ENCODE results near the gene CRYGN.

CRYGN gene

GRCh38 chr7:151456782-151457181 is 16.8 kb upstream of the CRYGN start:
- H3K4me2 ChIP-seq (ENCODE audit: low read length): no peak overlapping the region
- H3K4me1 ChIP-seq (ENCODE audit: control insufficient read depth, insufficient read depth, low read length): peaks cover 18% of the 10 kb centered on the region
- no peak overlapping the region for H3K9ac ChIP-seq (ENCODE audit: low read depth, low read length)
- H3K27me3 ChIP-seq (ENCODE audit: control insufficient read depth, insufficient read depth, low read length): peaks cover 32% of the 10 kb centered on the region
- peaks cover 3% of the 10 kb centered on the region for H3K9me3 ChIP-seq (replicated peaks; ENCODE audit: low read length)
- H3K4me3 ChIP-seq (ENCODE audit: low read length): no peak overlapping the region
- no peaks in the 10 kb centered on the region for H3K36me3 ChIP-seq (ENCODE audit: insufficient read depth, low read length)

GRCh38 chr7:151456276-151456675 is 16.3 kb upstream of the CRYGN start:
- peaks cover 37% of the 10 kb centered on the region for H3K27me3 ChIP-seq (ENCODE audit: control insufficient read depth, insufficient read depth, low read length)
- no peak overlapping the region for H3K4me2 ChIP-seq (ENCODE audit: low read length)
- peaks cover 3% of the 10 kb centered on the region for H3K9me3 ChIP-seq (replicated peaks; ENCODE audit: low read length)

GRCh38 chr7:151455690-151456089 is 15.7 kb upstream of the CRYGN start:
- Histone ChIP-seq H3K9ac (ENCODE audit: low read depth, low read length) (no peak overlapping the region), H3K27me3 (ENCODE audit: control insufficient read depth, insufficient read depth, low read length) (peaks cover 43% of the 10 kb centered on the region), H3K4me2 (ENCODE audit: low read length) (no peak overlapping the region), H3K36me3 (ENCODE audit: insufficient read depth, low read length) (no peaks in the 10 kb centered on the region), H3K4me3 (ENCODE audit: low read length) (no peak overlapping the region), H3K4me1 (ENCODE audit: control insufficient read depth, insufficient read depth, low read length) (peaks cover 15% of the 10 kb centered on the region), H3K9me3 (replicated peaks; ENCODE audit: low read length) (peaks cover 3% of the 10 kb centered on the region)

More at GRCh38 chr7:151456276-151456675, 16.3 kb upstream of the CRYGN start:
- H3K9ac ChIP-seq (ENCODE audit: low read depth, low read length): no peak overlapping the region
- no peak overlapping the region for H3K4me3 ChIP-seq (ENCODE audit: low read length)
- H3K4me1 ChIP-seq (ENCODE audit: control insufficient read depth, insufficient read depth, low read length): peaks cover 18% of the 10 kb centered on the region
- H3K36me3 ChIP-seq (ENCODE audit: insufficient read depth, low read length): no peaks in the 10 kb centered on the region

- Histone ChIP-seq H3K4me1 (ENCODE audit: control insufficient read depth, insufficient read depth, low read length) (peaks cover 9% of the 10 kb centered on the region), H3K9me3 (replicated peaks; ENCODE audit: low read length) (peaks cover 3% of the 10 kb centered on the region), H3K4me3 (ENCODE audit: low read length) (no peak overlapping the region), H3K9ac (ENCODE audit: low read depth, low read length) (no peak overlapping the region), H3K4me2 (ENCODE audit: low read length) (no peak overlapping the region), H3K36me3 (ENCODE audit: insufficient read depth, low read length) (no peaks in the 10 kb centered on the region), H3K27me3 (ENCODE audit: control insufficient read depth, insufficient read depth, low read length) (peaks cover 48% of the 10 kb centered on the region)
Measured at GRCh38 chr7:151454932-151455530, 15.1 kb upstream of the CRYGN start.

GRCh38 chr7:151454305-151454704 is 14.4 kb upstream of the CRYGN start:
- Histone ChIP-seq H3K9ac (ENCODE audit: low read depth, low read length) (no peak overlapping the region), H3K4me3 (ENCODE audit: low read length) (no peak overlapping the region), H3K4me1 (ENCODE audit: control insufficient read depth, insufficient read depth, low read length) (peaks cover 1% of the 10 kb centered on the region), H3K4me2 (ENCODE audit: low read length) (no peak overlapping the region), H3K9me3 (replicated peaks; ENCODE audit: low read length) (peaks cover 3% of the 10 kb centered on the region), H3K36me3 (ENCODE audit: insufficient read depth, low read length) (no peaks in the 10 kb centered on the region), H3K27me3 (ENCODE audit: control insufficient read depth, insufficient read depth, low read length) (peaks cover 54% of the 10 kb centered on the region)

GRCh38 chr7:151453326-151453791 is 13.4 kb upstream of the CRYGN start:
- H3K4me1 ChIP-seq (ENCODE audit: control insufficient read depth, insufficient read depth, low read length): peaks cover 1% of the 10 kb centered on the region
- no peaks in the 10 kb centered on the region for H3K36me3 ChIP-seq (ENCODE audit: insufficient read depth, low read length)
- H3K27me3 ChIP-seq (ENCODE audit: control insufficient read depth, insufficient read depth, low read length): peaks cover 54% of the 10 kb centered on the region
- no peak overlapping the region for H3K4me2 ChIP-seq (ENCODE audit: low read length)
- peaks cover 3% of the 10 kb centered on the region for H3K9me3 ChIP-seq (replicated peaks; ENCODE audit: low read length)
- no peak overlapping the region for H3K4me3 ChIP-seq (ENCODE audit: low read length)
- H3K9ac ChIP-seq (ENCODE audit: low read depth, low read length): no peak overlapping the region

GRCh38 chr7:151452680-151453325 is 12.9 kb upstream of the CRYGN start:
- Histone ChIP-seq H3K9me3 (replicated peaks; ENCODE audit: low read length) (peaks cover 3% of the 10 kb centered on the region), H3K4me1 (ENCODE audit: control insufficient read depth, insufficient read depth, low read length) (peaks cover 4% of the 10 kb centered on the region), H3K9ac (ENCODE audit: low read depth, low read length) (no peak overlapping the region), H3K36me3 (ENCODE audit: insufficient read depth, low read length) (no peaks in the 10 kb centered on the region), H3K4me3 (ENCODE audit: low read length) (no peak overlapping the region), H3K4me2 (ENCODE audit: low read length) (no peak overlapping the region), H3K27me3 (ENCODE audit: control insufficient read depth, insufficient read depth, low read length) (peaks cover 54% of the 10 kb centered on the region)

- H3K4me3 ChIP-seq (ENCODE audit: low read length): no peak overlapping the region
- H3K27me3 ChIP-seq (ENCODE audit: control insufficient read depth, insufficient read depth, low read length): peaks cover 49% of the 10 kb centered on the region
- no peak overlapping the region for H3K4me2 ChIP-seq (ENCODE audit: low read length)
- H3K36me3 ChIP-seq (ENCODE audit: insufficient read depth, low read length): no peaks in the 10 kb centered on the region
- H3K9me3 ChIP-seq (replicated peaks; ENCODE audit: low read length): no peaks in the 10 kb centered on the region
- peaks cover 4% of the 10 kb centered on the region for H3K4me1 ChIP-seq (ENCODE audit: control insufficient read depth, insufficient read depth, low read length)
- H3K9ac ChIP-seq (ENCODE audit: low read depth, low read length): no peak overlapping the region
Measured at GRCh38 chr7:151451626-151452571, 12.0 kb upstream of the CRYGN start.

- Histone ChIP-seq H3K27me3 (ENCODE audit: control insufficient read depth, insufficient read depth, low read length) (peaks cover 52% of the 10 kb centered on the region), H3K9ac (ENCODE audit: low read depth, low read length) (no peak overlapping the region), H3K4me1 (ENCODE audit: control insufficient read depth, insufficient read depth, low read length) (peaks cover 4% of the 10 kb centered on the region), H3K9me3 (replicated peaks; ENCODE audit: low read length) (no peaks in the 10 kb centered on the region), H3K36me3 (ENCODE audit: insufficient read depth, low read length) (no peaks in the 10 kb centered on the region), H3K4me3 (ENCODE audit: low read length) (no peak overlapping the region), H3K4me2 (ENCODE audit: low read length) (no peak overlapping the region)
Measured at GRCh38 chr7:151451156-151451555, 11.2 kb upstream of the CRYGN start.

GRCh38 chr7:151449990-151450389 is 10.0 kb upstream of the CRYGN start:
- H3K4me2 ChIP-seq (ENCODE audit: low read length): no peak overlapping the region
- H3K4me3 ChIP-seq (ENCODE audit: low read length): no peak overlapping the region
- no peaks in the 10 kb centered on the region for H3K9me3 ChIP-seq (replicated peaks; ENCODE audit: low read length)
- H3K9ac ChIP-seq (ENCODE audit: low read depth, low read length): no peak overlapping the region
- peaks cover 53% of the 10 kb centered on the region for H3K27me3 ChIP-seq (ENCODE audit: control insufficient read depth, insufficient read depth, low read length)
- no peaks in the 10 kb centered on the region for H3K36me3 ChIP-seq (ENCODE audit: insufficient read depth, low read length)
- peaks cover 4% of the 10 kb centered on the region for H3K4me1 ChIP-seq (ENCODE audit: control insufficient read depth, insufficient read depth, low read length)

Measured in skeletal muscle satellite cell (primary cell).